K562 (cell line): ENCODE data around the gene TRMT1. TPM values are rescaled to one million over a fixed set of nuclear protein-coding genes. Genes with fewer than 3 reads are reported as not detected.

Experiments used
- ATAC-seq: fragments of 200-7000 bp; cut with Tn5 transposase; 3 replicates; pipeline ENCODE4 v1.9.1; 2020; ENCODE audit warnings: moderate library complexity
- BruUV-seq: library from RNA; stranded (reverse); fragments of 400-500 nt; replicated peaks from 2 replicates; lab custom pipeline; 2021; lab: Mats Ljungman, UMichigan
- CTCF ChIA-PET: fragments of 300-600 bp; formaldehyde crosslinking; extraction: SDS; loops from one replicate; lab custom pipeline; 2021; ENCODE audit warnings: low intra/inter-chr PET ratio; lab: Yijun Ruan, JAX
- POLR2A ChIA-PET: fragments of 300-600, 350-650 bp; sonication (Branson Sonifier 250); formaldehyde crosslinking; extraction: SDS; loops from one replicate; lab custom pipeline; 2021; ENCODE audit warnings: antibody characterized with exemption, inconsistent platforms; lab: Yijun Ruan, JAX
- DNase-seq, 4 experiments: peaks; one replicate each; pipeline versions ENCODE4 v3.0.0 to v3.0.0-alpha.2; 2011 to 2018; ENCODE audit warnings: low spot score in 3 of 4, mixed read lengths in 3 of 4; ENCODE audit errors: extremely low read depth in 1 of 4
- FAIRE-seq: peaks from 2 replicates; lab custom pipeline; 2011; peaks lifted over from hg19 to GRCh38; lab: Jason Lieb, UNC
- H2AFZ ChIP-seq: 2 replicates; pipeline ENCODE4 v1.6.0; 2011; ENCODE audit warnings: low read depth, low read length, control low read depth, inconsistent platforms
- H3K27ac ChIP-seq: fragments of 200-600 bp; 3 replicates; pipeline ENCODE4 v1.8.0; 2011; ENCODE audit warnings: low read depth, mild to moderate bottlenecking, control low read depth, inconsistent platforms, low read length, moderate library complexity, mixed read lengths; ENCODE audit errors: extremely low read depth
- H3K27me3 ChIP-seq, 2 experiments: fragments of 300-600 bp in 1 of 2; 2 replicates in 1 of 2; 3 replicates in 1 of 2; pipeline versions ENCODE4 v1.6.0 to v1.8.0; 2011; ENCODE audit warnings: inconsistent platforms in 2 of 2, low read length in 2 of 2, mild to moderate bottlenecking in 1 of 2, mixed read lengths in 1 of 2, moderate library complexity in 1 of 2; ENCODE audit not compliant: control insufficient read depth in 2 of 2, insufficient read depth in 2 of 2
- H3K36me3 ChIP-seq: fragments of 300-600 bp; 3 replicates; pipeline ENCODE4 v1.8.0; 2011; ENCODE audit warnings: mild to moderate bottlenecking, low read length, inconsistent platforms; ENCODE audit not compliant: control insufficient read depth, insufficient read depth
- H3K4me1 ChIP-seq, 2 experiments: fragments of 200-600 bp in 1 of 2; replicated peaks in 1 of 2; 2 replicates in 1 of 2; 3 replicates in 1 of 2; pipeline versions ENCODE4 v1.5.1 to v1.8.0; 2011; ENCODE audit warnings: inconsistent platforms in 2 of 2, low read length in 2 of 2, mild to moderate bottlenecking in 1 of 2, mixed read lengths in 1 of 2, moderate library complexity in 1 of 2; ENCODE audit not compliant: control insufficient read depth in 2 of 2, insufficient read depth in 2 of 2
- H3K4me2 ChIP-seq: 2 replicates; pipeline ENCODE4 v1.6.1; 2011; ENCODE audit warnings: low read length, control low read depth, inconsistent platforms, mixed read lengths; ENCODE audit not compliant: insufficient read depth
- H3K4me3 ChIP-seq: fragments of 200-600 bp; sonication (generic), shearing (Covaris generic); 2 replicates; pipeline ENCODE4 v1.5.1; 2016; ENCODE audit warnings: control low read depth, inconsistent platforms
- H3K79me2 ChIP-seq: fragments of 200-600 bp; 3 replicates; pipeline ENCODE4 v1.8.0; 2011; ENCODE audit warnings: low read length, inconsistent platforms; ENCODE audit not compliant: control insufficient read depth, insufficient read depth
- H3K9ac ChIP-seq, 2 experiments: 2 replicates each; pipeline versions ENCODE4 v1.6.0 to v1.6.1; 2011; ENCODE audit warnings: low read depth in 2 of 2, low read length in 2 of 2, control low read depth in 1 of 2, inconsistent platforms in 1 of 2, mild to moderate bottlenecking in 1 of 2, mixed read lengths in 1 of 2; ENCODE audit not compliant: insufficient read depth in 1 of 2
- H3K9me1 ChIP-seq: one replicate; pipeline ENCODE4 v1.6.0; 2011; ENCODE audit warnings: inconsistent platforms, mild to moderate bottlenecking, low read length, moderate library complexity; ENCODE audit not compliant: control insufficient read depth, insufficient read depth
- H3K9me3 ChIP-seq: replicated peaks from 2 replicates; pipeline ENCODE4 v1.5.1; 2011; ENCODE audit warnings: low read depth, low read length, inconsistent platforms; ENCODE audit not compliant: control insufficient read depth, insufficient read depth
- H4K20me1 ChIP-seq: replicated peaks from 2 replicates; pipeline ENCODE4 v1.6.1; 2011; ENCODE audit warnings: low read length, inconsistent platforms, mixed read lengths; ENCODE audit not compliant: control insufficient read depth, insufficient read depth
- CHD1 ChIP-seq: fragments of 200-600 bp; sonication (generic); IDR thresholded peaks from one replicate; pipeline ENCODE4 v1.6.1; 2012; ENCODE audit warnings: mild to moderate bottlenecking, moderate library complexity, low read length, inconsistent platforms
- MCM7 ChIP-seq, 2 experiments: fragments of 450-650 bp; IDR thresholded peaks; 2 replicates each; pipeline ENCODE4 v1.6.1; 2016 to 2018
- POLR2A ChIP-seq: fragments of 450-650 bp; conservative IDR thresholded peaks from 2 replicates; pipeline ENCODE4 v1.6.1; 2016
- POLR2G ChIP-seq: fragments of 200-400 bp; formaldehyde crosslinking; IDR thresholded peaks from 2 replicates; pipeline ENCODE4 v1.6.1; 2017; ENCODE audit warnings: low read depth, mild to moderate bottlenecking, antibody characterized with exemption, low read length, moderate library complexity
- TCF7L2 ChIP-seq: fragments of 150-350 bp; IDR thresholded peaks from 2 replicates; pipeline ENCODE4 v1.6.1; 2016; ENCODE audit warnings: low read depth, mild to moderate bottlenecking, low read length, moderate library complexity
- ZNF263 ChIP-seq: sonication (generic); formaldehyde crosslinking; IDR thresholded peaks from 2 replicates; pipeline ENCODE4 v1.8.0; 2022; ENCODE audit warnings: mild to moderate bottlenecking, missing genetic modification reagents, borderline replicate concordance
- WGBS: fragments of 100-300 bp; shearing (Covaris generic); methylation state at CpG from one replicate; pipeline ENCODE4 v1.1.6; 2016; ENCODE audit warnings: low coverage, mixed read lengths; ENCODE audit not compliant: insufficient coverage; ENCODE audit errors: missing lambda C conversion rate; 5-methylcytosine and 5-hydroxymethylcytosine counted together
- in situ Hi-C: fragments of 300-500 bp; cut with MboI; formaldehyde crosslinking; loops from 4 replicates; pipeline ENCODE4 v1.15.0; 2018; ENCODE audit warnings: inconsistent platforms, mixed read lengths
- intact Hi-C: fragments of 100-400 bp; cut with micrococcal nuclease; formaldehyde crosslinking; loops from 2 replicates; pipeline ENCODE4 v1.14.2; 2022
- polyA plus RNA-seq, 8 experiments: library from polyadenylated mRNA; depleted of rRNA in 4 of 8; stranded (reverse) in 5 of 8; unstranded in 3 of 8; fragments of >200 nt; fragmentation: Nextera tagmentation in 2 of 8; fragmentation: Illumina TruSeq in 1 of 8; extraction: Ambion mirVana in 2 of 8; extraction: Trizol in 1 of 8; gene quantifications; 2 replicates each; pipeline versions ENCODE4 v1.2.1 to v1.2.3, GENCODE V29; 2011 to 2014; ENCODE audit warnings: inconsistent platforms in 1 of 8, missing spikeins in 1 of 8
- total RNA-seq, 7 experiments: library from RNA; depleted of rRNA in 6 of 7; stranded (reverse); fragments of >200 nt in 6 of 7; fragmentation: Illumina TruSeq in 2 of 7; extraction: Trizol in 2 of 7; gene quantifications; 2 replicates each; pipeline versions ENCODE4 v1.2.1 to v1.2.3, GENCODE V29; 2011 to 2021; ENCODE audit warnings: low replicate concordance in 1 of 7

The TRMT1 gene
- total and polyA plus RNA-seq, 9 of the 15 experiments (the other 6 are each of a cell fraction or from before 2014, with no cell fraction given) = 5.8 to 158 (median 54.3) TPM

DNA sequence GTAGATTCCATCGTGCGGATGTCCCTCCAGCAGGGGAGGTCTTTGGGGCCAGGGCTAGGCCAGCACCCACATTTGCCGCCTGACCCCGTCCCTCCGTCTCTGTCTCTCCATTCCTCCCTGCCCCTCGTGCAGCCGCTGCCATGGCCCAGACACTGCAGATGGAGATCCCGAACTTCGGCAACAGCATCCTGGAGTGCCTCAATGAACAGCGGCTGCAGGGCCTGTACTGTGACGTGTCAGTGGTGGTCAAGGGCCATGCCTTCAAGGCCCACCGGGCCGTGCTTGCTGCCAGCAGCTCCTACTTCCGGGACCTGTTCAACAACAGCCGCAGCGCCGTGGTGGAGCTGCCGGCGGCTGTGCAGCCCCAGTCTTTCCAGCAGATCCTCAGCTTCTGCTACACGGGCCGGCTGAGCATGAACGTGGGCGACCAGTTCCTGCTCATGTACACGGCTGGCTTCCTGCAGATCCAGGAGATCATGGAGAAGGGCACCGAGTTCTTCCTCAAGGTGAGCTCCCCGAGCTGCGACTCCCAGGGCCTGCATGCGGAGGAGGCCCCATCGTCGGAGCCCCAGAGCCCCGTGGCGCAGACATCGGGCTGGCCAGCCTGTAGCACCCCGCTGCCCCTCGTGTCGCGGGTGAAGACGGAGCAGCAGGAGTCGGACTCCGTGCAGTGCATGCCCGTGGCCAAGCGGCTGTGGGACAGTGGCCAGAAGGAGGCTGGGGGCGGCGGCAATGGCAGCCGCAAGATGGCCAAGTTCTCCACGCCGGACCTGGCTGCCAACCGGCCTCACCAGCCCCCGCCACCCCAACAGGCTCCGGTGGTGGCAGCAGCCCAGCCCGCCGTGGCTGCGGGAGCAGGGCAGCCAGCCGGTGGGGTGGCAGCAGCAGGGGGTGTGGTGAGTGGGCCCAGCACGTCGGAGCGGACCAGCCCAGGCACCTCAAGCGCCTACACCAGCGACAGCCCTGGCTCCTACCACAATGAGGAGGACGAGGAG, 18.8 kb upstream of the TRMT1 start:
- Histone ChIP-seq H3K79me2 (peaks cover 42% of the 10 kb centered on the region), H3K4me2 (no peak overlapping the region), H3K9ac (peak overlapping the region in 1 of 2 experiments; percentile 13; a peak in 1 of 4 replicates), H3K4me1 (peaks cover 16 to 35% of the 10 kb centered on the region in 2 experiments), H3K36me3 (peaks cover 86% of the 10 kb centered on the region), H2AFZ (no peak overlapping the region), H3K27me3 (no peaks in the 10 kb centered on the region), H3K27ac (no peak overlapping the region), H3K9me3 (no peaks in the 10 kb centered on the region), H3K4me3 (no peak overlapping the region), H4K20me1 (peaks cover 22% of the 10 kb centered on the region), H3K9me1 (no peaks in the 10 kb centered on the region)
- DNase-seq (no peak), FAIRE-seq (no peak), ATAC-seq (no peak)
- 98% methylated on average over 33 of the region's 60 CpGs for WGBS
- ChIA-PET POLR2A (interaction anchor here (0.6 to 1.6 kb wide), 3 partner anchors 14 to 39 kb away, joined by 3 to 7 read pairs (median 3); partner anchors contain the start of gene STX10), CTCF (no interaction called here)
- intact Hi-C loops (no loop called here), in situ Hi-C loops (no loop called here)
- no TSS peak for BruUV-seq
- no peak for TF ChIP-seq TCF7L2
- no peak for TF ChIP-seq MCM7 (IDR thresholded peaks at IDR 0.05)
- TF ChIP-seq CHD1 = no peak
- no peak for TF ChIP-seq ZNF263 (CRISPR knock-in tag)
- no peak for TF ChIP-seq POLR2A
- peak; percentile 66 for TF ChIP-seq POLR2G
